MM.1S (cell line): ENCODE measurements around the gene CDK11A.
"Not testable (repeated sequence)": the region's sequence is repeated elsewhere in the genome, so short reads cannot be mapped to it uniquely, and the experiment has no call there.

ENCODE experiments used
- EZH2phosphoT487 ChIP-seq: fragments of 300-600 bp; sonication (generic); IDR thresholded peaks from 2 replicates; pipeline ENCODE4 v1.6.1; 2018; ENCODE audit warnings: antibody characterized with exemption, low read length
- TF ChIP-seq, protein P1 (sequence below): fragments of 300-600 bp; sonication (generic); IDR thresholded peaks from 2 replicates; pipeline ENCODE4 v1.5.1; 2016; ENCODE audit warnings: antibody characterized with exemption, low read length, mixed read lengths

DNA sequence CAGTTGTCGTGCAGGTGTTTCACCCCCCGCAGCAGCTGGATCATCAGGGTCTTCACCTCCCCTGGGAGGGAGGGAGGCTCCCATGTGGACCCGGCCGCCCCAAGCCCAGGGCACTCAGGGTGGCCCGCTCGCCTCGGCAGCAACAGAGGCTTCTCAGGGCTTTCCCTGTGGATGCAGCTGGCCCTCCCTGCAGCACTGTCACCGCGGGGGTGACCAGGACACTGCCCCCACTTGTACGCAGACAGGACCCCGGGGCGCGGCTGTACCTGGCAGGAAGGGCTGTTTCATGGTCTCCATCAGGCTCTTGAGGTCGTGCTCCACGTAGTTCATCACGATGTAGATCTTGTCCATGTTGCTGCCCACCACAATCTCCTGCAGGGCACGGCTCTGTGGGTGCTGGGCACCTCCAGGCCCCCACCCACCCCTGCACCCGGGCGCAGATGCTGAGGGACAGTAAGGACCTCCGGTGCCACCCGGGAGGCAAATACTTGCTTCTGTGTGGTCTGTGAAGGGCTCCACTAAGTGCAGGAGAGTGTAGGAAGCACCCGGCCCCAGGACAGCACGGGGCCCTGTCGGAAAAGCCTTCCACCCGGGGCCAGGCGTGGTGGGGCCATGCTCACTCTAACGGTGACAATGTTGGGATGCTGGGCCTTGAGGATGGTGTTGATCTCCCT is 19.7 kb downstream of the CDK11A start:
- TF ChIP-seq EZH2phosphoT487 = not testable (repeated sequence)
- TF ChIP-seq, protein P1, sequence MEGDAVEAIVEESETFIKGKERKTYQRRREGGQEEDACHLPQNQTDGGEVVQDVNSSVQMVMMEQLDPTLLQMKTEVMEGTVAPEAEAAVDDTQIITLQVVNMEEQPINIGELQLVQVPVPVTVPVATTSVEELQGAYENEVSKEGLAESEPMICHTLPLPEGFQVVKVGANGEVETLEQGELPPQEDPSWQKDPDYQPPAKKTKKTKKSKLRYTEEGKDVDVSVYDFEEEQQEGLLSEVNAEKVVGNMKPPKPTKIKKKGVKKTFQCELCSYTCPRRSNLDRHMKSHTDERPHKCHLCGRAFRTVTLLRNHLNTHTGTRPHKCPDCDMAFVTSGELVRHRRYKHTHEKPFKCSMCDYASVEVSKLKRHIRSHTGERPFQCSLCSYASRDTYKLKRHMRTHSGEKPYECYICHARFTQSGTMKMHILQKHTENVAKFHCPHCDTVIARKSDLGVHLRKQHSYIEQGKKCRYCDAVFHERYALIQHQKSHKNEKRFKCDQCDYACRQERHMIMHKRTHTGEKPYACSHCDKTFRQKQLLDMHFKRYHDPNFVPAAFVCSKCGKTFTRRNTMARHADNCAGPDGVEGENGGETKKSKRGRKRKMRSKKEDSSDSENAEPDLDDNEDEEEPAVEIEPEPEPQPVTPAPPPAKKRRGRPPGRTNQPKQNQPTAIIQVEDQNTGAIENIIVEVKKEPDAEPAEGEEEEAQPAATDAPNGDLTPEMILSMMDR = not testable (repeated sequence)
